HG03575 (cell line): ENCODE measurements around the gene PASD1.

Experiments
- ATAC-seq: cut with Tn5 transposase; IDR thresholded peaks from one replicate; pipeline ENCODE4 v1.9.1; 2021; ENCODE audit not compliant: unreplicated experiment, insufficient number of reproducible peaks, low FRiP score; ENCODE audit errors: extremely low read depth

PASD1 gene

DNA sequence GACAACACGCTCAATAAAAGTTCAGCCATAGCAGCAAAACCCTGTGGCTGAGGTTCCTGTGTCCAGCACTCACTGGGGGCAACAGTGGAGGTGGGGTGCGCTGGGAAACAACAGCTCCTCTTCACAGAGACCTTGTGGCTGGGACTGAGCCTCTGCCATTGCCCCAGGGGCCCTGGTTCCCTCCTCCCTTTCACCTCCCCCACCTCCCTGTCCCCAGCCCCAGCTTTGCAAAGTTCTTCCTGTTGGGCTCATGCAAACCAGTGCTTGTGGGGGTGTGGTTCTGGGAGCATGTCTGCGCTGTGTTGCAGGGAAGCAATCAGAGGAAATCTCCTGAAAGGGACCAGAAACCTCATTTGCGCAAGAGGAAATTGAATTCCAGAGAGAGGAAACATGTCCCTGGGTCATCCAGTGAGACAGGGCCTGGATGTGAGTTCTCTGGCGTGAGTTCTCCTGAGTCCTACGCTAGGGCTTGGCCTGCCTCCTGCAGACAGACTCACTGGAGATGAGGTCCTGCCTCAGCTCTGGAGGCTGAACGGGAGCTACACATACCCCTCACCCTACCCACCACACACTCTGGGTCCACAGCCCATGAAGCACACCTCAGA lies 159.8 kb downstream of the PASD1 start:
- ATAC-seq = no peak

DNA sequence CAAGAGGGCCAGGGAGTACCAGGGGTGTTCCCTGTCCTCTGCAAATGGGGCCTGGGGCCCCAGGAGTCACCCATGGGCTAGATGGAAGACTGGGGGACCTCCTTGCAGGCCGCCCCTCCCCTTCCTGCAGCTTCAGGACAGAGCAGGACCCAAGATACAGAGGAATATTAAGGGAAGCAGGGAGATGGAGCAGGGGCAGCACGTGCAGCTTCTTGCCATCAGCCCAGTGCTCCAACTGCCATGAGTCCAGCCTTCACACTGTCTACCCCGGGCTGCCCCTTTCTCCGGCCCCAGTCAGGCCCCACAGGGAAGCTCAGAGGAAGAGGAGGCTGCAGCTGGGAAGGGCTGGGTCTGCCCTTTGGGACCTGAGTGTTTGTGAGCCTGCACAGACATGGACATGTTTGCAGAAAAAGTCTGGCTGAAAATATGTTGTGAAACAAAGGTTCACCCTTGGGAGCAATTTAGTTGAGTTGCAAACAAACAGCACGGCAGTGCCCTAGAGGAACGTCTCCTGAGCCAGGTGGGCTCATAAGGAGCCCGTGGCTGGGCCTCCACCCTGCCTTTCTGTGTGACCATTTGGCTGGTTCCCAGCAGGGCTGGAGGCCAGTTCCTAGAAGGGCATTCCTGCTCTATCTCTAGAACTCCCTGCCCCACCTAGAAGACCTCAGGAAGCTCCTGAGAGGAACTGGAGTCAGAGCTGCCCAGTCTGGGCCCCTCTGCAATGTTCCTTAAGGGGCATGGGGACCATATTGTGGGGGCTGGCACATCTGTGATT lies 161.3 kb downstream of the PASD1 start:
- ATAC-seq = no peak

DNA sequence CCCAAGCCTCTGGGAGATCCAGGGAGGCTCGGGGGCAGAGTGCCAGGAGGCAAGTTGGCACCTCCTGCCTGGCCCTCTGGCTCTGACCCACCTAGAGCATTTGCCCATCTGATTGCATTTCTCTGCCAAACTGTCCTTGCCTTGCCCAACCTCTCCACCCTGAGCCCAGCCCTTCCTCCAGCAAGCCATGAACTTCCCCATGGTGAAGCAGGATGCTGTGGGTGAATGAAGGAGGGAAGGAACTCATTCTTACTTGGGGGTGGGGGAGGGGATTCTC lies 161.8 kb downstream of the PASD1 start:
- no peak for ATAC-seq
